ENCODE measurements around the gene SLC4A11.

Gene SLC4A11

GRCh38 chr20:3245711-3246110 lies 6.7 kb upstream of the SLC4A11 start:
- no peak for FAIRE-seq

GRCh38 chr20:3245156-3245555 lies 6.2 kb upstream of the SLC4A11 start:
- FAIRE-seq = no peak

- FAIRE-seq = no peak
Observed at GRCh38 chr20:3244613-3245012, 5.6 kb upstream of the SLC4A11 start.

GRCh38 chr20:3243718-3244358 lies 4.8 kb upstream of the SLC4A11 start:
- no peak for FAIRE-seq

GRCh38 chr20:3242172-3242692 lies 3.2 kb upstream of the SLC4A11 start:
- no peak for FAIRE-seq

GRCh38 chr20:3240776-3241363 lies 1.9 kb upstream of the SLC4A11 start:
- no peak for FAIRE-seq

- FAIRE-seq = no peak
Observed at GRCh38 chr20:3239867-3240775, 1.1 kb upstream of the SLC4A11 start.

GRCh38 chr20:3238616-3239025 lies 369 bp downstream of the SLC4A11 start:
- FAIRE-seq = no peak

- FAIRE-seq = no peak
Observed at GRCh38 chr20:3237958-3238615, 903 bp downstream of the SLC4A11 start.

- no peak for FAIRE-seq
Observed at GRCh38 chr20:3237011-3237957, 1.7 kb downstream of the SLC4A11 start.

- FAIRE-seq = no peak
Observed at GRCh38 chr20:3235666-3236324, 3.2 kb downstream of the SLC4A11 start.

GRCh38 chr20:3233991-3234498 lies 4.9 kb downstream of the SLC4A11 start:
- no peak for FAIRE-seq

- no peak for FAIRE-seq
Observed at GRCh38 chr20:3233131-3233990, 5.6 kb downstream of the SLC4A11 start.

- no peak for FAIRE-seq
Observed at GRCh38 chr20:3231889-3232588, 7.0 kb downstream of the SLC4A11 start.

- FAIRE-seq = no peak
Observed at GRCh38 chr20:3231116-3231515, 7.9 kb downstream of the SLC4A11 start.

GRCh38 chr20:3229798-3230197 lies 9.2 kb downstream of the SLC4A11 start:
- no peak for FAIRE-seq

- no peak for FAIRE-seq
Observed at GRCh38 chr20:3229158-3229557, 9.8 kb downstream of the SLC4A11 start.

GRCh38 chr20:3228750-3229032 lies 10.3 kb downstream of the SLC4A11 start:
- FAIRE-seq = no peak

- no peak for FAIRE-seq
Observed at GRCh38 chr20:3227936-3228749, 10.8 kb downstream of the SLC4A11 start.

Measured in islet of Langerhans (tissue), 1 donor.